Measurements from ENCODE around the gene ZNF619.
"Not testable (repeated sequence)": the region's sequence is repeated elsewhere in the genome, so short reads cannot be mapped to it uniquely, and the experiment has no call there.

Gene ZNF619

DNA sequence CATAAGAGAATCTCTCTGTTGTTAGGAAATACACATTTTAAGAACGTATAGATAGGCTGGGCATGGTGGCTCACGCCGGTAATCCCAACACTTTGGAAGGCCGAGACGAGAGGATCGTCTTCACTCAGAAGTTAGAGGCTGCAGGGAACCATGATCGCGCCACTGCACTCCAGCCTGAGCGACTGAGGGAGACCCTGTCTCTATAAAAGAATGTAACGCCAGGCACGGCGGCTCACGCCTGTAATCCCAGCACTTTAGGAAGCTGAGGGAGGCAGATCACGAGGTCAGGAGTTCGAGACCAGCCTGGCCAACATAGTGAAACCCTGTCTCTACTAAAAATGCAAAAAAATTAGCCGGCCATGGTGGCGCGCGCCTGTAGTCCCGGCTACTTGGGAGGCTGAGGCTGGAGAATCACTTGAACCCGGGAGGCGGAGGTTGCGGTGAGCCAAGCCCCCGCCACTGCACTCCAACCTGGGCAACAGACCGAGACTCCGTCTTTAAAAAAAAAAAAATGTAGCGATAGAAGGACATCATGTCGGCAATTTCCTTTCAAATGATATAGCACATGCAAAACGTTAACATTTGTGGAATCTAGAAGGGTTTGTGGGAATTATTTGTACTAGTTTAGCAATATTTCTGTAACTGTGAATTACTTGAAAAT is 20.5 kb upstream of the ZNF619 start:
- DNase-seq (ENCODE audit: low spot score), result no peak
- TF ChIP-seq, protein P1, sequence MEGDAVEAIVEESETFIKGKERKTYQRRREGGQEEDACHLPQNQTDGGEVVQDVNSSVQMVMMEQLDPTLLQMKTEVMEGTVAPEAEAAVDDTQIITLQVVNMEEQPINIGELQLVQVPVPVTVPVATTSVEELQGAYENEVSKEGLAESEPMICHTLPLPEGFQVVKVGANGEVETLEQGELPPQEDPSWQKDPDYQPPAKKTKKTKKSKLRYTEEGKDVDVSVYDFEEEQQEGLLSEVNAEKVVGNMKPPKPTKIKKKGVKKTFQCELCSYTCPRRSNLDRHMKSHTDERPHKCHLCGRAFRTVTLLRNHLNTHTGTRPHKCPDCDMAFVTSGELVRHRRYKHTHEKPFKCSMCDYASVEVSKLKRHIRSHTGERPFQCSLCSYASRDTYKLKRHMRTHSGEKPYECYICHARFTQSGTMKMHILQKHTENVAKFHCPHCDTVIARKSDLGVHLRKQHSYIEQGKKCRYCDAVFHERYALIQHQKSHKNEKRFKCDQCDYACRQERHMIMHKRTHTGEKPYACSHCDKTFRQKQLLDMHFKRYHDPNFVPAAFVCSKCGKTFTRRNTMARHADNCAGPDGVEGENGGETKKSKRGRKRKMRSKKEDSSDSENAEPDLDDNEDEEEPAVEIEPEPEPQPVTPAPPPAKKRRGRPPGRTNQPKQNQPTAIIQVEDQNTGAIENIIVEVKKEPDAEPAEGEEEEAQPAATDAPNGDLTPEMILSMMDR (IDR thresholded peaks at IDR 0.05; ENCODE audit: extremely low read depth, insufficient read depth, missing control alignments), result no peak
- in situ Hi-C loops (cut with MboI; ENCODE audit: low pct_unique_long_range_greater_than_20kb, low sequenced_read_pairs, unreplicated experiment), result no loop called here

DNA sequence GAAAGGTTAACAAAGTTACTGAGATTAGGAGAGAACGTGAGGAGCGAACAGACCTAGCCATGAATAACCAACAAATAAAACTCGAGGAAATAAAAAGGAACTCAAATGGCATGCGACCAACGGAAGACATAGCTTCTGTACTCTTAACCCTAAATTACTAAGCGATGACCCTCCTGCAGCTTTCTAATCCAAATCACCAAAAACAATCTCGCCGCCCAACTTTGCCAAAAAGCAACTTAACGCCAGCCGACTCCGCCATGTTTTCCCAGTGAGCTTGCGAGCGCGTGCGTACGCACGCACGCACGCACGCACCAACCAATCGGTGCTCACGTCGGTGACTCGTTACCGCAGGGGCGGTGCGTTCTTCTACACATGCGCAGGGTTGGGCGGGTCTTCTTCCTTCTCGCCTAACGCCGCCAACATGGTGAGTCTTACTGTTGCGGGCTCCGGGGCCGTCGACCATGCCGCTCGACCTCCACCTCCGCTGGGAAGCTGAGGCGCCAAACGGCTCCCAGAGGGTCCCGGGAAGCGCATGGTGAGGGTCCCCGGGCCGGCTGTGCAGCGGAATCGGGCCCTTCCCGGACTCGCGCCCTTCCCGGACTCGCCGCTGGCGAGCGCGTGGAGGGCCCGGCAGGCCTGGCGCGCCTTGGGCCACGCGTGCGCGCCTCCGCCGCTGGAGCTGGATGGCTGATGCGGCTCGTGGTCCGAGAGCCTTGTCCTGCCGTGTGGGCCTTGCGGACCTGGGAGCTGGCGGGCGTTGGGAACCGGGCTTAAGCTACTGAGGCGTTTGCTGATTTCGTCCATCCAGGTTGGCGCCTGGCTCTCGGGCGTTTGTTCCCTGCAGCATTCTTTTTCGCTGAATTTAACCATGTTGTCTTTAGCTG is 19.7 kb upstream of the ZNF619 start, which contains the start of gene RPL14:
Gene RPL14, plus strand, starts transcription at position 400 of the 884 bp plus-strand sequence. Its CDS starts 133 bp downstream, at position 533.
- DNase-seq (ENCODE audit: low spot score), result peak; percentile 94
- in situ Hi-C loops (cut with MboI; ENCODE audit: low pct_unique_long_range_greater_than_20kb, low sequenced_read_pairs, unreplicated experiment), result no loop called here
- TF ChIP-seq, protein P1 (IDR thresholded peaks at IDR 0.05; ENCODE audit: extremely low read depth, insufficient read depth, missing control alignments), result no peak

DNA sequence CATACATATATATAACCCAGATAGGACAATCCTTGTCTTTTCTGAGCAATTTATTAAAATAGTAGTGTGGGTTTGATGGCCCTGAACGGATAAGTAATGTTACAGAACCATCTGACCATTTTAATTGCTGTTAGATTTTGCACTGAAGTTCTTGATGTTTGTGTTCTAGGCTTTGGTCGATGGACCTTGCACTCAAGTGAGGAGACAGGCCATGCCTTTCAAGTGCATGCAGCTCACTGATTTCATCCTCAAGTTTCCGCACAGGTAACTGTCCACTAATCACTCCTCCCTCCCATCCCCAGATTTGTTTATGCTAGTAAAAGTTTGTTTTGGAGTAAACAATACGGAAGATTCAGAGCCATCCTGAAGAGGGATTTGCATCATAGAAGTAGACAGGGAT is 18.4 kb upstream of the ZNF619 start:
- in situ Hi-C loops (cut with MboI; ENCODE audit: low pct_unique_long_range_greater_than_20kb, low sequenced_read_pairs, unreplicated experiment), result no loop called here
- DNase-seq (ENCODE audit: low spot score), result no peak
- TF ChIP-seq, protein P1 (IDR thresholded peaks at IDR 0.05; ENCODE audit: extremely low read depth, insufficient read depth, missing control alignments), result no peak

DNA sequence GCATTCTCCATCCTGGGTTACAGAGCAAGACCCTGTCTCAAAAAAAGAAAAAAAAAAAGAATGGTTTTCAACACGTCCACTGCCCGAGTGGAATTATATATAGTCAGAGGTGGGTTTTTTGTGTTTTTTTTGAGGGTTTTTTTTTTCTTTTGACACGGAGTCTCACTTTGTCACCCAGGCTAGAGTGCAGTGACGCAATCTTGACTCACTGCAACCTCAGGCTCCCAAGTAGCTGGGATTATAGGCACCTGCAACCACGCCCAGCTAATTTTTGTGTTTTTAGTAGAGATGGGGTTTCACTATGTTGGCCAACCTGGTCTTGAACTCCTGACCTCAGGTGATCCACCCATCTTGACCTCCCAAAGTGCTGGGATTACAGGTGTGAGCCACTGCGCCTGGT is 16.4 kb upstream of the ZNF619 start:
- in situ Hi-C loops (cut with MboI; ENCODE audit: low pct_unique_long_range_greater_than_20kb, low sequenced_read_pairs, unreplicated experiment); DNase-seq (ENCODE audit: low spot score): not testable (repeated sequence)

DNA sequence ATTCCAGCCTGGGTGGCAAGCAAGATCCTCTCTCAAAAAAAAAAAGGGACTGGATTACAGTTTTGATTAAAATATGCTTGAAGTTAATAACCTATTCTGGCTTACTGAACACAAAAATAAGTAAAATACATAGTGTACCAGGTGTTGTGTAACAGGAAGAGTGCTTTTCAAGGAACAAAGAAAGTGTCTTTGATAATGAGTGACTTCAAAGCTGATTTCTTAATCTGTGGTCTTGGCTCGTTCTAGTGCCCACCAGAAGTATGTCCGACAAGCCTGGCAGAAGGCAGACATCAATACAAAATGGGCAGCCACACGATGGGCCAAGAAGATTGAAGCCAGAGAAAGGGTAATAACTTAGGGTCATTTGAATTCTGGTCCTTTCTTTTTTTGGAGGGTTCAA is 15.8 kb upstream of the ZNF619 start:
- in situ Hi-C loops (cut with MboI; ENCODE audit: low pct_unique_long_range_greater_than_20kb, low sequenced_read_pairs, unreplicated experiment), result no loop called here
- TF ChIP-seq, protein P1 (IDR thresholded peaks at IDR 0.05; ENCODE audit: extremely low read depth, insufficient read depth, missing control alignments), result no peak
- DNase-seq (ENCODE audit: low spot score), result no peak

DNA sequence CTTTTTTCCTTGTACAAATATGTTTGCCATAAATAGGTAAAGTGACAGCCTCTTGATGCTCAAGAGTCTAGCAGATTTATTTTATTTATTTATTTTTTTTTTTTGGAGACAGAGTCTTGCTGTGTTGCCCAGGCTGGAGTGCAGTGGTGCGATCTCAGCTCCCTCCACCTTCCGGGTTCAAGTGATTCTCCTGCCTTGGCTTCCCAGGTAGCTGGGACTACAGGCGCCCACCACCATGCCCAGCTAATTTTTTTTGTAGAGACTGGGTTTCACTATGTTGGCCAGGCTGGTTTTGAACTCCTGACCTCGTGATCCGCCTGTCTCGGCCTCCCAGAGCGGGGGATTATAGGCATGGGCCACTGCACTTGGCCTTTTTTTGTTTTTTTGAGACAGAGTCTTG is 14.1 kb upstream of the ZNF619 start:
- in situ Hi-C loops (cut with MboI; ENCODE audit: low pct_unique_long_range_greater_than_20kb, low sequenced_read_pairs, unreplicated experiment), result not testable (repeated sequence)

DNA sequence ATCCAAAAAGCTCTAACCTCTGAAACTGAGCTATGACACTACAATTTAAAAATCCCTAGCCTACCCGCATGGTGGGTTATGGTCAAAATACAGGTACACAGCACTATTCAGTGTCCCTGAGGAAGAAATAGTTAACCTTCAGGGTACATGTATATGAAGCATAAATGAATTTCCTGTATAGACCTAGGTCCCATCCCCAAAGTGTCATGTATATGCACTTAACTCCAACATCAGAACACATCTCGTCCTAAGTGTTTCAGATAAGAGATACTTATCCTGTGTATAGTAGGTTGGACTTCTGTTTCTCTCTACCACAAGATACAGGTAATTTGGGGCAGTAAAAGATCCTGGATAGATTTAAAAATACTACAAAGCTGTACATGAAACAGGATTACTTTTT is 13.3 kb upstream of the ZNF619 start:
- TF ChIP-seq, protein P1 (IDR thresholded peaks at IDR 0.05; ENCODE audit: extremely low read depth, insufficient read depth, missing control alignments), result no peak
- in situ Hi-C loops (cut with MboI; ENCODE audit: low pct_unique_long_range_greater_than_20kb, low sequenced_read_pairs, unreplicated experiment), result no loop called here
- no peak for DNase-seq (ENCODE audit: low spot score)

More for the DNA sequence above, 14.1 kb upstream of the ZNF619 start:
- DNase-seq (ENCODE audit: low spot score), result not testable (repeated sequence)

Measured in GM13977 (cell line).